ENCODE measurements around the gene COL9A3. TPM values are rescaled to one million over a fixed set of nuclear protein-coding genes. Genes with fewer than 3 reads are reported as not detected.

Gene COL9A3
- polyA plus RNA-seq, 2 of the 4 experiments (the other 2 are of a cell fraction): 0.41 to 0.49 TPM

- ATAC-seq: no peak
- no peak for FAIRE-seq
- TF ChIP-seq KDM1A (IDR thresholded peaks at IDR 0.05; ENCODE audit: low read depth) (no peak), RNF2 (IDR thresholded peaks at IDR 0.05; ENCODE audit: borderline replicate concordance, low read depth) (no peak), EHF (CRISPR knock-in tag; IDR thresholded peaks at IDR 0.05) (no peak), RAD21 (conservative IDR thresholded peaks at IDR 0.05 in 1 of 2, IDR thresholded peaks at IDR 0.05 in 1 of 2) (no peak), HDAC2 (IDR thresholded peaks at IDR 0.05) (no peak), CBX2 (IDR thresholded peaks at IDR 0.05; ENCODE audit: borderline replicate concordance, low read depth) (no peak), KDM5A (IDR thresholded peaks at IDR 0.05) (no peak), NR3C1 (IDR thresholded peaks at IDR 0.05) (no peak), HOXA7 (CRISPR knock-in tag; IDR thresholded peaks at IDR 0.05) (no peak), NPAS2 (CRISPR knock-in tag; IDR thresholded peaks at IDR 0.05; ENCODE audit: borderline replicate concordance) (no peak), ZSCAN20 (CRISPR knock-in tag; IDR thresholded peaks at IDR 0.05) (no peak)
- TF ChIP-seq, protein P1, sequence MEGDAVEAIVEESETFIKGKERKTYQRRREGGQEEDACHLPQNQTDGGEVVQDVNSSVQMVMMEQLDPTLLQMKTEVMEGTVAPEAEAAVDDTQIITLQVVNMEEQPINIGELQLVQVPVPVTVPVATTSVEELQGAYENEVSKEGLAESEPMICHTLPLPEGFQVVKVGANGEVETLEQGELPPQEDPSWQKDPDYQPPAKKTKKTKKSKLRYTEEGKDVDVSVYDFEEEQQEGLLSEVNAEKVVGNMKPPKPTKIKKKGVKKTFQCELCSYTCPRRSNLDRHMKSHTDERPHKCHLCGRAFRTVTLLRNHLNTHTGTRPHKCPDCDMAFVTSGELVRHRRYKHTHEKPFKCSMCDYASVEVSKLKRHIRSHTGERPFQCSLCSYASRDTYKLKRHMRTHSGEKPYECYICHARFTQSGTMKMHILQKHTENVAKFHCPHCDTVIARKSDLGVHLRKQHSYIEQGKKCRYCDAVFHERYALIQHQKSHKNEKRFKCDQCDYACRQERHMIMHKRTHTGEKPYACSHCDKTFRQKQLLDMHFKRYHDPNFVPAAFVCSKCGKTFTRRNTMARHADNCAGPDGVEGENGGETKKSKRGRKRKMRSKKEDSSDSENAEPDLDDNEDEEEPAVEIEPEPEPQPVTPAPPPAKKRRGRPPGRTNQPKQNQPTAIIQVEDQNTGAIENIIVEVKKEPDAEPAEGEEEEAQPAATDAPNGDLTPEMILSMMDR (IDR thresholded peaks at IDR 0.05): no peak
- TF ChIP-seq, protein P2, sequence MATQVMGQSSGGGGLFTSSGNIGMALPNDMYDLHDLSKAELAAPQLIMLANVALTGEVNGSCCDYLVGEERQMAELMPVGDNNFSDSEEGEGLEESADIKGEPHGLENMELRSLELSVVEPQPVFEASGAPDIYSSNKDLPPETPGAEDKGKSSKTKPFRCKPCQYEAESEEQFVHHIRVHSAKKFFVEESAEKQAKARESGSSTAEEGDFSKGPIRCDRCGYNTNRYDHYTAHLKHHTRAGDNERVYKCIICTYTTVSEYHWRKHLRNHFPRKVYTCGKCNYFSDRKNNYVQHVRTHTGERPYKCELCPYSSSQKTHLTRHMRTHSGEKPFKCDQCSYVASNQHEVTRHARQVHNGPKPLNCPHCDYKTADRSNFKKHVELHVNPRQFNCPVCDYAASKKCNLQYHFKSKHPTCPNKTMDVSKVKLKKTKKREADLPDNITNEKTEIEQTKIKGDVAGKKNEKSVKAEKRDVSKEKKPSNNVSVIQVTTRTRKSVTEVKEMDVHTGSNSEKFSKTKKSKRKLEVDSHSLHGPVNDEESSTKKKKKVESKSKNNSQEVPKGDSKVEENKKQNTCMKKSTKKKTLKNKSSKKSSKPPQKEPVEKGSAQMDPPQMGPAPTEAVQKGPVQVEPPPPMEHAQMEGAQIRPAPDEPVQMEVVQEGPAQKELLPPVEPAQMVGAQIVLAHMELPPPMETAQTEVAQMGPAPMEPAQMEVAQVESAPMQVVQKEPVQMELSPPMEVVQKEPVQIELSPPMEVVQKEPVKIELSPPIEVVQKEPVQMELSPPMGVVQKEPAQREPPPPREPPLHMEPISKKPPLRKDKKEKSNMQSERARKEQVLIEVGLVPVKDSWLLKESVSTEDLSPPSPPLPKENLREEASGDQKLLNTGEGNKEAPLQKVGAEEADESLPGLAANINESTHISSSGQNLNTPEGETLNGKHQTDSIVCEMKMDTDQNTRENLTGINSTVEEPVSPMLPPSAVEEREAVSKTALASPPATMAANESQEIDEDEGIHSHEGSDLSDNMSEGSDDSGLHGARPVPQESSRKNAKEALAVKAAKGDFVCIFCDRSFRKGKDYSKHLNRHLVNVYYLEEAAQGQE (IDR thresholded peaks at IDR 0.05): no peak
- POLR2A ChIA-PET: no interaction called here
- Histone ChIP-seq H3K4me3 (no peak overlapping the region), H3K27ac (no peak overlapping the region), H3K9me3 (no peaks in the 10 kb centered on the region), H3K4me2 (no peak overlapping the region), H3K4me1 (peaks cover 15% of the 10 kb centered on the region)
- CTCF ChIA-PET: interaction anchor here (0.5 to 8.1 kb wide), 4 partner anchors 12 to 34 kb away, joined by 3 to 121 read pairs (median 22); partner anchors contain the start of gene TCFL5
- DNase-seq (ENCODE audit: low read depth in 1 of 2, low spot score in 1 of 2): no peak
- 81% methylated on average over 20 of the region's 20 CpGs for WGBS (ENCODE audit: missing lambda C conversion rate)
These were observed 61.6 kb downstream of the COL9A3 start for GRCh38 chr20:62878244-62879038.

GRCh38 chr20:62879275-62880146, 62.7 kb downstream of the COL9A3 start:
- no peak for FAIRE-seq
- no peak for TF ChIP-seq RFX5 (IDR thresholded peaks at IDR 0.05)
- CTCF ChIA-PET: interaction anchor here (1.2 to 8.1 kb wide), 2 partner anchors 11 to 20 kb away, joined by 4 to 121 read pairs; no protein-coding TSS in a partner anchor
- DNase-seq (ENCODE audit: low read depth in 1 of 2, low spot score in 1 of 2): no peak
- H3K4me1 ChIP-seq: peaks cover 11% of the 10 kb centered on the region
- no peak overlapping the region for H3K27ac ChIP-seq
- WGBS (ENCODE audit: missing lambda C conversion rate): 97% methylated on average over 75 of the region's 80 CpGs
- no peak overlapping the region for H3K4me3 ChIP-seq
- H3K4me2 ChIP-seq: no peak overlapping the region
- POLR2A ChIA-PET: no interaction called here
- no peaks in the 10 kb centered on the region for H3K9me3 ChIP-seq
- ATAC-seq: no peak

Data from A549 (cell line).